SK-N-SH (cell line): ENCODE measurements around the gene CHRM3.

Source experiments
- CHD2 ChIP-seq: fragments of 150-350 bp; IDR thresholded peaks from 2 replicates; pipeline ENCODE4 v1.6.1; 2018; ENCODE audit warnings: low read length; ENCODE audit not compliant: partially characterized antibody
- CTCF ChIP-seq: fragments of 200-600 bp; sonication (generic); IDR thresholded peaks from 2 replicates; pipeline ENCODE4 v1.6.1; 2017; ENCODE audit warnings: antibody characterized with exemption, mild to moderate bottlenecking, moderate library complexity
- EZH2phosphoT487 ChIP-seq: fragments of 200-600 bp; sonication (generic); IDR thresholded peaks from 2 replicates; pipeline ENCODE4 v1.6.1; 2017; ENCODE audit warnings: low read depth, mixed run types, mild to moderate bottlenecking, antibody characterized with exemption, moderate library complexity, borderline replicate concordance
- FOXM1 ChIP-seq: IDR thresholded peaks from 2 replicates; pipeline ENCODE4 v1.4.0; 2012; ENCODE audit warnings: low read depth, mild to moderate bottlenecking
- POLR2AphosphoS5 ChIP-seq: IDR thresholded peaks from 2 replicates; pipeline ENCODE4 v1.6.1; 2012; ENCODE audit warnings: low read depth, low read length
- SIN3A ChIP-seq: IDR thresholded peaks from 2 replicates; pipeline ENCODE4 v1.6.1; 2012; ENCODE audit warnings: low read depth, mild to moderate bottlenecking, low read length, moderate library complexity, borderline replicate concordance
- TAF1 ChIP-seq: IDR thresholded peaks from 2 replicates; pipeline ENCODE4 v1.6.1; 2012; ENCODE audit warnings: low read depth, mild to moderate bottlenecking, low read length, moderate library complexity, borderline replicate concordance
- TF ChIP-seq, protein P1 (sequence below): IDR thresholded peaks from 2 replicates; pipeline ENCODE4 v1.6.1; 2012; ENCODE audit warnings: mild to moderate bottlenecking, low read depth, low read length, moderate library complexity
- TF ChIP-seq, protein P2 (sequence below): fragments of 150-350 bp; IDR thresholded peaks from 2 replicates; pipeline ENCODE4 v1.6.1; 2017; ENCODE audit warnings: antibody characterized with exemption, low read length, low read depth, borderline replicate concordance

DNA sequence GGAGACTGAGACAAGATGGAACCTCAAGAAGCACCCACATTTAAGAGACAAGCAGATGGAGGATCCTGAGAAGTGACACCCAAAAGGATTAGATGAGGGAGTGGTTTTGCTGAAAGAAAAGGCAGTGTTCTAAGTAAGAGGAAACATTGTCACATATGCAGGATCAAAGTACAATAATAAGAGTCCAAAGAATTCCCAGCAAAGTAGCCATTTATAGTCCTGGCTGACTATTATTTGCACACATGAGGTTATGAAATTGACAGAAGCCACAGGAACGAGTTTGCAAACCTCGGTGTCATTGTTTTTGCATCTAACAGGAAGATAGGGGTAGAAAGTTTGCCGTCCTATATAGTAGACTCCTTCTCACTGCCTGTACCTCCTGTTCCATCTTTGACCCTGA is 41.3 kb downstream of the CHRM3 start:
- TF ChIP-seq CTCF (no peak), POLR2AphosphoS5 (no peak), TAF1 (no peak), CHD2 (no peak), SIN3A (no peak), EZH2phosphoT487 (no peak), FOXM1 (no peak)
- TF ChIP-seq, protein P1, sequence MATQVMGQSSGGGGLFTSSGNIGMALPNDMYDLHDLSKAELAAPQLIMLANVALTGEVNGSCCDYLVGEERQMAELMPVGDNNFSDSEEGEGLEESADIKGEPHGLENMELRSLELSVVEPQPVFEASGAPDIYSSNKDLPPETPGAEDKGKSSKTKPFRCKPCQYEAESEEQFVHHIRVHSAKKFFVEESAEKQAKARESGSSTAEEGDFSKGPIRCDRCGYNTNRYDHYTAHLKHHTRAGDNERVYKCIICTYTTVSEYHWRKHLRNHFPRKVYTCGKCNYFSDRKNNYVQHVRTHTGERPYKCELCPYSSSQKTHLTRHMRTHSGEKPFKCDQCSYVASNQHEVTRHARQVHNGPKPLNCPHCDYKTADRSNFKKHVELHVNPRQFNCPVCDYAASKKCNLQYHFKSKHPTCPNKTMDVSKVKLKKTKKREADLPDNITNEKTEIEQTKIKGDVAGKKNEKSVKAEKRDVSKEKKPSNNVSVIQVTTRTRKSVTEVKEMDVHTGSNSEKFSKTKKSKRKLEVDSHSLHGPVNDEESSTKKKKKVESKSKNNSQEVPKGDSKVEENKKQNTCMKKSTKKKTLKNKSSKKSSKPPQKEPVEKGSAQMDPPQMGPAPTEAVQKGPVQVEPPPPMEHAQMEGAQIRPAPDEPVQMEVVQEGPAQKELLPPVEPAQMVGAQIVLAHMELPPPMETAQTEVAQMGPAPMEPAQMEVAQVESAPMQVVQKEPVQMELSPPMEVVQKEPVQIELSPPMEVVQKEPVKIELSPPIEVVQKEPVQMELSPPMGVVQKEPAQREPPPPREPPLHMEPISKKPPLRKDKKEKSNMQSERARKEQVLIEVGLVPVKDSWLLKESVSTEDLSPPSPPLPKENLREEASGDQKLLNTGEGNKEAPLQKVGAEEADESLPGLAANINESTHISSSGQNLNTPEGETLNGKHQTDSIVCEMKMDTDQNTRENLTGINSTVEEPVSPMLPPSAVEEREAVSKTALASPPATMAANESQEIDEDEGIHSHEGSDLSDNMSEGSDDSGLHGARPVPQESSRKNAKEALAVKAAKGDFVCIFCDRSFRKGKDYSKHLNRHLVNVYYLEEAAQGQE, result no peak
- TF ChIP-seq, protein P2, sequence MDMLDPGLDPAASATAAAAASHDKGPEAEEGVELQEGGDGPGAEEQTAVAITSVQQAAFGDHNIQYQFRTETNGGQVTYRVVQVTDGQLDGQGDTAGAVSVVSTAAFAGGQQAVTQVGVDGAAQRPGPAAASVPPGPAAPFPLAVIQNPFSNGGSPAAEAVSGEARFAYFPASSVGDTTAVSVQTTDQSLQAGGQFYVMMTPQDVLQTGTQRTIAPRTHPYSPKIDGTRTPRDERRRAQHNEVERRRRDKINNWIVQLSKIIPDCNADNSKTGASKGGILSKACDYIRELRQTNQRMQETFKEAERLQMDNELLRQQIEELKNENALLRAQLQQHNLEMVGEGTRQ, result no peak
